GM20000 (cell line): Measurements from ENCODE around the gene DSCAM.

ENCODE experiments used
- DNase-seq: peaks from one replicate; pipeline ENCODE4 v3.0.0; 2012; ENCODE audit warnings: low spot score
- TF ChIP-seq, protein P1 (sequence below): IDR thresholded peaks from 2 replicates; pipeline ENCODE4 v1.5.1; 2012; ENCODE audit warnings: mild to moderate bottlenecking, control low read depth; ENCODE audit errors: extremely low read depth, missing control alignments

Gene DSCAM

DNA sequence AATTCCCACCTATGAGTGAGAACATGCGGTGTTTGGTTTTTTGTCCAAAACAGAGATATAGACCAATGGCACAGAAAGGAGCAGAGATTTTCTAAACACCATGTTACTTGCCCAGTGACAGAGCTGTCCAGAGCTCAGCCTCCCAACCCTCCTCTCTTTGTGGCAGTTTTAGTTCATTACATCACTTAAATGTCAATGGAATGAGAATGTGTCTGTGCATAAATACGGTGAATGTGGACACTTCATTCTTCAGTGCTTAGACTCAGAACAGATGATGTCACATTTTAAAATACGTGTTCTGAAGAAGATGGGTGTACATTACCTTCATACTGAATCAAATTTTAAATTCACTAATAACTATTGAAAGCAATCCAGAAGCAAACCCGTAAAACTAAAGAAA is 374.9 kb downstream of the DSCAM start:
- TF ChIP-seq, protein P1, sequence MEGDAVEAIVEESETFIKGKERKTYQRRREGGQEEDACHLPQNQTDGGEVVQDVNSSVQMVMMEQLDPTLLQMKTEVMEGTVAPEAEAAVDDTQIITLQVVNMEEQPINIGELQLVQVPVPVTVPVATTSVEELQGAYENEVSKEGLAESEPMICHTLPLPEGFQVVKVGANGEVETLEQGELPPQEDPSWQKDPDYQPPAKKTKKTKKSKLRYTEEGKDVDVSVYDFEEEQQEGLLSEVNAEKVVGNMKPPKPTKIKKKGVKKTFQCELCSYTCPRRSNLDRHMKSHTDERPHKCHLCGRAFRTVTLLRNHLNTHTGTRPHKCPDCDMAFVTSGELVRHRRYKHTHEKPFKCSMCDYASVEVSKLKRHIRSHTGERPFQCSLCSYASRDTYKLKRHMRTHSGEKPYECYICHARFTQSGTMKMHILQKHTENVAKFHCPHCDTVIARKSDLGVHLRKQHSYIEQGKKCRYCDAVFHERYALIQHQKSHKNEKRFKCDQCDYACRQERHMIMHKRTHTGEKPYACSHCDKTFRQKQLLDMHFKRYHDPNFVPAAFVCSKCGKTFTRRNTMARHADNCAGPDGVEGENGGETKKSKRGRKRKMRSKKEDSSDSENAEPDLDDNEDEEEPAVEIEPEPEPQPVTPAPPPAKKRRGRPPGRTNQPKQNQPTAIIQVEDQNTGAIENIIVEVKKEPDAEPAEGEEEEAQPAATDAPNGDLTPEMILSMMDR: no peak
- DNase-seq: no peak

DNA sequence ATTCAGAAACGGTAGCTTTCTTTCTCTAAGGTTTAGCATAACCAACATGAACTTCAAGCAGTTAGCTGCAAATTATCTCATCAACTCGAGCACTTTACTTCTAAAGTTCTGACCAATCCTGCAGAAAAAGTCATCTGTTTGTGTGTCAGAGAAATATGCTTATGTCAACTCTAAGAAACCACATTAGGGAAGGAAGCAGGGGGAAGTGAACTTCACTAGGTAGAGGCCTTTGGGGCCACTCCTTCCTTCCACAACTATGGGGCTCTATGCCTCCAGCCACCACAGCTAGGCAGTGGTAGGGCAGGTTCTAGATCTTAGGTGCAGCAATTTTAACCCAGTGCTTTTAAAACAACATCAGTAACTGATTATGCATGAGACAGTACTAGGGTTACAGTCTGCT is 375.9 kb downstream of the DSCAM start:
- no peak for DNase-seq

DNA sequence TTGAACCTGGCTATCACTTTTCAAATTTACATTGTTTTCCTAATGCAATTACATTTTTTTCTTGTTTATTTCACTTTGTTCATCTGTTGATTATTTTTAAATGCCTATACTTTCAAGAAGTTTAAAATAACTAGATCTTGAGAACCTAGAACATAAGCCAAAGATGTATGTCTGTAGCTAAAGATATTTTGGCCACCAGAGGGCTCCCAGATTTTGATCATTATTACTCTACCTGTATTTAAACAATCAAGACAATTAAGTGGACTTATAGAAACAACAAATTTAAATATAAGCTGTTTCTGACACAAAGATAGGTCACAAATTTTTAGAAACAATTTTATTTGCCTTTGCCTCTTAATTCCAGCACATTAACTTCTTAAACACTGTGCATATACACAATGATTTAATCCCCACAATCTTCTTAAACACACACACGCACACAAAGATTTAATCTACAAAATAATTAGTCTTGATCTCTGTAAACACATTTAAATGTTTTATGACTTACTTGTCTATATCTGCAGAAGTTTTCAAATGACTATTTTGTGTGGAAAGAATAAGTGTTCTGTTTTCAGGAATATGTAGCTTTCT is 380.0 kb downstream of the DSCAM start:
- DNase-seq: no peak
- TF ChIP-seq, protein P1: no peak

More for the DNA sequence above, 375.9 kb downstream of the DSCAM start:
- TF ChIP-seq, protein P1: no peak

DNA sequence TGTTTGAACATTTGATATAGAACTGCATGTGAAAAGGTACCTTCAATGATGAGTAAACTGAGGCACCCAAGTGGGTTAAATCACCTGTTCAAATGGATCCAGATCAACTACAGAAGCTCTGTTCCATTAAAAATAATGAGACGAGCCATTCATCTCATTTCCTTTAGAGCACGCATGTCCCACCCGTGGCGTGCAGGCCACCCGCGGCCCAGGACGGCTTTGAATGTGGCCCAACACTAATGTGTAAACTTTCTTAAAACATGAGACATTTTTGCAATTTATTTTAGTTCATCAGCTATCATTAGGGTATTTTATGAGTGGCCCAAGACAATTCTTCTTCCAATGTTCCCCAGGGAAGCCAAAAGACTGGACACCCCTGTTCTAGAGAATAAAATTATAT is 381.6 kb downstream of the DSCAM start:
- TF ChIP-seq, protein P1: no peak
- DNase-seq: no peak

DNA sequence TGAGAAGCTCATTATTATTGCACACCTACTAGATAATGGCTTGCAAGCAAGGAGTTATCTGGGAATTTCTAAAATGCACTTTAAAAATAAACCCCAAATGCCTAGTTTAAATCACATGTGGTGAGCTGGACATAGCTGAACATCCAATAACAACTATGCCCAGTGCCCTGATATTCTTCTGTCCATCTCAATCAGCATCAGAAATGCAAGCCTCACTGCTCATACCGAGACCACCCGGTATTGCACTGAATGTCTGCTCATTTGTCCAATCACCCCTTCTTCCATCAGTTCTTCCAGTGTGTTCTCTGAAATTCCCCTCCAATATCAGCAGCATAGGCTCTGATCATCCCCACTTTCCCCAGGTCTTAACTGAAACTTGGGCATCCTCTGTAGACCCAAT is 383.8 kb downstream of the DSCAM start:
- TF ChIP-seq, protein P1: no peak
- DNase-seq: no peak

DNA sequence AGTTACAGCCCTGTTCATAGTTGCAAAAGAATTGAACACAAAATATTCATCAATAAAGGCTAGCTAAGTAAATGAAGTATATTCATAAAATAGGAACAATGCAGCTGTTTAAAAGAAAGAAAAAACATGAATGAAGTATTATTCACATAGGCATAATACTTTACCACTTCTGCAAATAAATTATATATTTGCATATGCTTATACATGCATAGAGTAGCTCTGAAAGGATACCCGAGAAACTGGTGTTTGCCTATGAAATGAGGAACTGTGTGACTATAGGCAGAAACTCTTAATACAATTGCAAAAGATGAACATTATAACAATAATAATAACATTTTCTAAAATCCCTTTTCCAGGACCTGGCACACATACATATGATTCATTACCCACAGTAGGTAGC is 385.9 kb downstream of the DSCAM start:
- TF ChIP-seq, protein P1: no peak
- DNase-seq: no peak

DNA sequence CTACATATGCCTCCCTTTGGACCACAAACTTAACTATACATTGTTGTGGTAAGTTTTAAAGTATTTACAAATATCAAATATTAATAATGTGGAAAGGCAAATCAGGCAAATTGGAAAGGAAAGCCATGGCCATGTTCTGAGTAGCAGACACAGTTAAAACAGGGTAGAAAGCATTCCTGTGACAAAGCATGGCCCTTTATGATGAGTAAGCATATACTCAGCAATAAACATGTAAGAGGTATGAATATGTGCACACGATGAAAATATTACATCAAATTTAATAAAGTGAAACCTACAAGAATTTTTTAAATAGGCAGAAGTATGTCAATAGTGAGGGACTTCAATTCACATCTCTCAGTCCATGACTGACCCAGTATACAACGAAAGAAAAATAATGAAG is 389.2 kb downstream of the DSCAM start:
- DNase-seq: no peak
- TF ChIP-seq, protein P1: no peak

DNA sequence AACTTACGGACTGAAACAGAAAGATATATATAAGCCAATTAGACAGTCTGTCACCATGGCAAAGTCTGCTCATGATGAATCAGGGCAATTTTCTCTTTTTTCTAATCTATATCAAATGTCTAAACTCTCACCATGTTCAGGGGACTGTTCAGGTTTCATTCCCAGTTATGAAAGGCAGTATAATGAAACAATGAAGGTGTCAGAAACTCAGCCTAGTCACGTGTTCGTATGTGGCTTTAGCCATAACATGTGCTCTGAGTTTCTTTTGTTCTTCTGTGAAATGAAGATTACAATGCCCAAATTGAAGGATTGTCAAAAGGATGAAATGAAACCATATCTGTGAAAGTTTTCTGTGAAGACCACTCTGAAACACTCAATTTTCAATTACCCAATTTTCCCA is 392.9 kb downstream of the DSCAM start:
- TF ChIP-seq, protein P1: no peak
- DNase-seq: no peak
